Measurements from ENCODE around the gene LRPAP1. TPM values are rescaled to one million over a fixed set of nuclear protein-coding genes. Genes with fewer than 3 reads are reported as not detected.

The LRPAP1 gene
- total RNA-seq, 4 donors from 2014 or later, result 82.6 to 116 (median 109) TPM

DNA sequence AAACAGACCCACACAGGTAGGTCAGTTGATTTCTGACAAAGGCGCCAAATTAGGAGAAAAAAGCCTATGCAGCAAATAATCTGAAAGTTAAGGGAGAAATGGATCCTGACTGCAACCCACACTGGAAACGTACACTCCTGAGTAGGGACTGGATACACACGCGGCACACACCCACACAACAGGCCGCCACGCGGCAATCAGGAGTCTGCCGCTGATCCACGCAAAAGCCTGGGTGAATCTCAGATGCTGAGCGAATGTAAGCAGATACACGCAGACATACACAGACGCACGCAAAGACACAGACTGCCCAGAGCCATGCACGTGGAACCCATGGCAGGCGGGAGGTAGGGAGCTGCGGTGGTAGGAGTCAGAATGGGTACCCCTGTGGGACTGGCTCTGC, 21.7 kb downstream of the LRPAP1 start:
- Histone ChIP-seq H3K27ac (no peak overlapping the region), H3K4me1 (no peaks in the 10 kb centered on the region), H3K9me3 (no peaks in the 10 kb centered on the region), H3K4me3 (no peak overlapping the region), H3K27me3 (no peaks in the 10 kb centered on the region), H3K36me3 (peaks cover 0 to 88% (median 0%) of the 10 kb centered on the region in 3 donors)
- no peak for DNase-seq
- TF ChIP-seq POLR2A (IDR thresholded peaks at IDR 0.05), result no peak
- TF ChIP-seq, protein P1, sequence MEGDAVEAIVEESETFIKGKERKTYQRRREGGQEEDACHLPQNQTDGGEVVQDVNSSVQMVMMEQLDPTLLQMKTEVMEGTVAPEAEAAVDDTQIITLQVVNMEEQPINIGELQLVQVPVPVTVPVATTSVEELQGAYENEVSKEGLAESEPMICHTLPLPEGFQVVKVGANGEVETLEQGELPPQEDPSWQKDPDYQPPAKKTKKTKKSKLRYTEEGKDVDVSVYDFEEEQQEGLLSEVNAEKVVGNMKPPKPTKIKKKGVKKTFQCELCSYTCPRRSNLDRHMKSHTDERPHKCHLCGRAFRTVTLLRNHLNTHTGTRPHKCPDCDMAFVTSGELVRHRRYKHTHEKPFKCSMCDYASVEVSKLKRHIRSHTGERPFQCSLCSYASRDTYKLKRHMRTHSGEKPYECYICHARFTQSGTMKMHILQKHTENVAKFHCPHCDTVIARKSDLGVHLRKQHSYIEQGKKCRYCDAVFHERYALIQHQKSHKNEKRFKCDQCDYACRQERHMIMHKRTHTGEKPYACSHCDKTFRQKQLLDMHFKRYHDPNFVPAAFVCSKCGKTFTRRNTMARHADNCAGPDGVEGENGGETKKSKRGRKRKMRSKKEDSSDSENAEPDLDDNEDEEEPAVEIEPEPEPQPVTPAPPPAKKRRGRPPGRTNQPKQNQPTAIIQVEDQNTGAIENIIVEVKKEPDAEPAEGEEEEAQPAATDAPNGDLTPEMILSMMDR (IDR thresholded peaks at IDR 0.05), result no peak

DNA sequence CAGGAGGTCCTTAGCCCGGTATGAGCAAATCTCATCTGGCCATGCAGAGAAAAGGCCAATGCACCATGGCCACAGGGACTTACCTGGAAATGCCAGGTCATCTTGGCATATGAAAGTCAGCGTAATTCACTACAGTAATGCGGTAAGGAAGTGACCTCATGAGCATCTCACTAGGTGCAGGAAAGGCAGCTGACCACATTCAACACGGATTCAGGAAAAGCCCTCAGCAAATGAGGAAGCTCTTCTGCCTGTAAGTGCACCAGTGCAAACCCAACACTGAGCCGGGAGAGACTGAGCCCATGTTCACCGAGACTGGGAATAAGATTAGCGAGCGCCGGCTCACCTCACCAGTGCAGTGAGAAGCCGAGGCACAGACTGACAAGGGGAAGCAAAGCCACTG, 23.7 kb downstream of the LRPAP1 start:
- H3K36me3 ChIP-seq, result peaks cover 0 to 81% (median 0%) of the 10 kb centered on the region in 3 donors
- TF ChIP-seq, protein P1 (IDR thresholded peaks at IDR 0.05), result no peak
- TF ChIP-seq POLR2A (IDR thresholded peaks at IDR 0.05), result no peak
- no peaks in the 10 kb centered on the region for H3K9me3 ChIP-seq
- H3K27ac ChIP-seq, result no peak overlapping the region
- DNase-seq, result no peak
- H3K4me3 ChIP-seq, result no peak overlapping the region
- no peaks in the 10 kb centered on the region for H3K4me1 ChIP-seq
- H3K27me3 ChIP-seq, result no peaks in the 10 kb centered on the region

DNA sequence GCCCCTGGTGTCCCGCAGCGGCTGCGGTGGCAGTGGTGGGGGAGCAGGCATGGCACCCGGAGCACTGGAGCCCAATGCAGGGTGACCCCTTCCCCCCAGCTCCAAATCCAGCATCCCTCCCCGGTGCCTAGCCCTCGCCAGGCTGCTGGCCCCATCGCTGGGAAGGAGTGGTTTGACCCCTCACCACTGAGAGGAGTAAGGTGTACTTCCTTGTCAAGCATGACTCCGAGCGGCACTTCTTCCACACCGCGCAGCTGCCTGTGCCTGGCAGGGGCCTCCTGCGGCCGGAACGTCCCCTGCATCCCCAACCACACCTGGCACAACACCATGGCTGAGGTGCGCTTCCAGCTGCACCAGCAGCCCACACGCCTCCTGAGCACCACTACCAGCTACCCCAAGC, 27.0 kb downstream of the LRPAP1 start:
- Histone ChIP-seq H3K27ac (no peak overlapping the region), H3K9me3 (no peaks in the 10 kb centered on the region), H3K36me3 (peaks cover 0 to 75% (median 0%) of the 10 kb centered on the region in 3 donors), H3K27me3 (no peaks in the 10 kb centered on the region), H3K4me1 (no peaks in the 10 kb centered on the region), H3K4me3 (no peak overlapping the region)
- DNase-seq, result no peak
- TF ChIP-seq, protein P1 (IDR thresholded peaks at IDR 0.05), result no peak
- no peak for TF ChIP-seq POLR2A (IDR thresholded peaks at IDR 0.05)

DNA sequence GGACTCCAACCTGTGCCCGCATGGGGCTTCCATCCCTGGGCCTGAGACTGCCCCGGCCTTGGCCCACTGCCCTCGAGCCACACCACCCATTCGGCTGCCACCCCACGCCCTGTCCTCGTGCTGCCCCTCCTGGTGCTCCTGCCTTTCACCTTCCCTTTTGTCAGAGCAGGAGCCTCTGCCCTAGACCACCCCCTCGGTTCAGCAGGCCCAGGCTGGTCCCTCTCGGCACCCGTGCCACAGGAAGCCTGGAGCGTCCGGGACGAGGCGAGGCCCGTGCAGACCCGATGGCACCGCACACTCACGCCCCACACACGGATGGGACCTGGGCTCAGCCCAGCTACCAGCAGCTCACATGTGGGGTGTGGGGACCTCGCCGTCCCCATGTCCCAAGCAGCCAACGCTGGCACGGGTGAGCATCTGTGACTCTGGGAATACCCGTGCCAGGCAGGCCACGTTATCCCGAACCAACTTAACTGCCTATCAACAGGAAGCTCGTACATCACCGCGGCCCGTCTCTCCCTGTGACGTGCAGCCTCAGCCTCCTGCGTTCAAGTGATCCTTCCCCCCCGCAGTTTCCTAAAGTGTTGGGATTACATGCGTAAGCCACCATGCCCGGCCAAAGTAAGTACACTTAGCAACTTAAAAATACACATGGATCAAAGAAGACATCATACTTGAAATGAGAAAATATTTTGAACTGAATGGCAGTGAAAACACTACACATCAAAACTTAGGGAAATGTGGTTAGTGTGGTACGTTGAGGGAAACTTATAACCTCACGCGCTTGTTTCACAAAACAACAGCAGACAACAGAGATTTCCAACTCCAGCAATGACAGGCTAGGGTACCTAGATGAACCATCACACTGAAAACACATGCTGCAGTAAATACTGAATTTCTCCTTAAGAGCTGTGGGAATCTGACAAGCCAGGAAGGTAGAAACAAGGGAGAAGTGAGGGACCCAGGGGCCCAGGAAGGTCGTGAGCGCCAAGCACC, 29.0 kb downstream of the LRPAP1 start:
- H3K4me3 ChIP-seq, result no peak overlapping the region
- no peaks in the 10 kb centered on the region for H3K27me3 ChIP-seq
- no peaks in the 10 kb centered on the region for H3K4me1 ChIP-seq
- DNase-seq, result no peak
- H3K36me3 ChIP-seq, result peaks cover 0 to 60% (median 0%) of the 10 kb centered on the region in 3 donors
- no peak overlapping the region for H3K27ac ChIP-seq
- H3K9me3 ChIP-seq, result no peaks in the 10 kb centered on the region
- TF ChIP-seq, protein P1 (IDR thresholded peaks at IDR 0.05), result no peak
- no peak for TF ChIP-seq POLR2A (IDR thresholded peaks at IDR 0.05)

DNA sequence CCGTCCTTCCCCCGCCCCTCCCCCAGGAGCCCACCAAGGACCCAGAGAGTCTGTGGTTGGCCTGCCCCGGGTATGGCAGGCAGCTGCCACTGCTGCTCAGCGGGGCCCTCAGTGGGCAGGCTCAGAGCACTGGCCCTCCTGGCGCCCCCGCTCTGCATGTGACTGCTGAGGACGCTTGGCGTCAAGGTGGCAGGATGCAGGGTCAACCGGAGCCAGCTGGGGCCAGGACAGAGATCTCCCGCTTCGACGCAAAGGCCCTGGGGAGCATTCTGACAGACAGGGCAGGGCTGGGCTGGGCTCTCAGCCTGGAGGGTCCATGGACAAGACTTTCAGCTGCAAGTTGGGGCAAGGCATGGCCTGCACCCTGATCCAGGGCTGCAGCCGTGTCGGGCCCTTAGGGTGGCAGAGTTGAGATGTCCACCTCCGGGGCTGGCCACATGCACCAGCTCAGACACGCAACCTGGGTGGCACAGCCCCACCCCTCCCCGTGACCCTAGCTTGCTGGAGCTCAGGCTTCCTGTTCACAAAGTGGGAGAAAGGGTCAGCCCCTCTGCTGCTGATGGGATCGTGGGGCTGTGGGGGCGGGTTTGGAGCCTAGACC, 30.3 kb downstream of the LRPAP1 start:
- no peak overlapping the region for H3K4me3 ChIP-seq
- H3K9me3 ChIP-seq, result no peaks in the 10 kb centered on the region
- no peak for DNase-seq
- H3K4me1 ChIP-seq, result no peaks in the 10 kb centered on the region
- TF ChIP-seq, protein P1 (IDR thresholded peaks at IDR 0.05), result no peak
- no peak for TF ChIP-seq POLR2A (IDR thresholded peaks at IDR 0.05)
- peaks cover 0 to 48% (median 0%) of the 10 kb centered on the region in 3 donors for H3K36me3 ChIP-seq
- H3K27ac ChIP-seq, result no peak overlapping the region
- no peaks in the 10 kb centered on the region for H3K27me3 ChIP-seq
